OCI-LY3 (cell line): ENCODE measurements around the gene GTPBP6.

ENCODE experiments used
- CTCF ChIP-seq: fragments of 200-600, 300-600 bp; sonication (generic); IDR thresholded peaks from 2 replicates; pipeline ENCODE4 v1.5.1; 2014; ENCODE audit warnings: antibody characterized with exemption, low read length, low read depth
- EZH2phosphoT487 ChIP-seq: fragments of 200-600 bp; shearing (Covaris generic); IDR thresholded peaks from 2 replicates; pipeline ENCODE4 v1.6.1; 2018; ENCODE audit warnings: antibody characterized with exemption, mixed run types, low read depth

GRCh38 chrX:350148-350533 lies 31.5 kb upstream of the GTPBP6 start:
- no peak for TF ChIP-seq CTCF
- TF ChIP-seq EZH2phosphoT487, result no peak
